Lung microvascular endothelial cell (primary cell): ENCODE results near the gene COL21A1. TPM values are rescaled to one million over a fixed set of nuclear protein-coding genes. Genes with fewer than 3 reads are reported as not detected.

ENCODE experiments used
- DNase-seq, 2 donors: peaks; one replicate each; pipeline versions ENCODE4 v3.0.0 to v3.0.0-alpha.2; 2010; ENCODE audit warnings: low read depth in 2 of 2
- total RNA-seq: library from RNA; depleted of rRNA; stranded (reverse); fragments of >200 nt; gene quantifications from 2 replicates; pipeline ENCODE4 v1.2.1, GENCODE V29; 2014

COL21A1 gene
- total RNA-seq, 1 donor from 2014 or later: 0.79 TPM

GRCh38 chr6:56109149-56109548, 138.2 kb downstream of the COL21A1 start:
- no peak for DNase-seq

- DNase-seq: no peak
These were observed 141.1 kb downstream of the COL21A1 start for GRCh38 chr6:56106231-56106630.

GRCh38 chr6:56104591-56104990, 142.8 kb downstream of the COL21A1 start:
- DNase-seq: no peak

GRCh38 chr6:56102216-56102615, 145.2 kb downstream of the COL21A1 start:
- DNase-seq: no peak

- DNase-seq: peak in 1 of 2 donors; percentile 74
These were observed 146.2 kb downstream of the COL21A1 start for GRCh38 chr6:56101141-56101553.

GRCh38 chr6:56096946-56097621, 150.3 kb downstream of the COL21A1 start:
- DNase-seq: peak in 1 of 2 donors; percentile 56

- no peak for DNase-seq
These were observed 150.8 kb downstream of the COL21A1 start for GRCh38 chr6:56096541-56096940.

- no peak for DNase-seq
These were observed 153.6 kb downstream of the COL21A1 start for GRCh38 chr6:56093776-56094175.

- peak in 1 of 2 donors; percentile 78 for DNase-seq
These were observed 156.1 kb downstream of the COL21A1 start for GRCh38 chr6:56091159-56091869.

- DNase-seq: no peak
These were observed 158.7 kb downstream of the COL21A1 start for GRCh38 chr6:56088641-56089040.

- DNase-seq: peak; percentile 3 to 65
These were observed 160.0 kb downstream of the COL21A1 start for GRCh38 chr6:56087421-56087820.

- DNase-seq: no peak
These were observed 167.4 kb downstream of the COL21A1 start for GRCh38 chr6:56079751-56080540.

GRCh38 chr6:56076033-56076432, 171.3 kb downstream of the COL21A1 start:
- peak in 1 of 2 donors; percentile 8 for DNase-seq

GRCh38 chr6:56073761-56074160, 173.6 kb downstream of the COL21A1 start:
- no peak for DNase-seq

- peak in 1 of 2 donors; percentile 13 for DNase-seq
These were observed 174.1 kb downstream of the COL21A1 start for GRCh38 chr6:56073315-56073714.

GRCh38 chr6:56072856-56073255, 174.5 kb downstream of the COL21A1 start:
- peak; percentile 3 to 68 for DNase-seq

- DNase-seq: no peak
These were observed 182.0 kb downstream of the COL21A1 start for GRCh38 chr6:56065408-56065807.

- no peak for DNase-seq
These were observed 184.5 kb downstream of the COL21A1 start for GRCh38 chr6:56062836-56063235.

GRCh38 chr6:56058636-56059035, 188.7 kb downstream of the COL21A1 start:
- no peak for DNase-seq

GRCh38 chr6:56055081-56055704, 192.2 kb downstream of the COL21A1 start:
- no peak for DNase-seq

GRCh38 chr6:56051202-56051598, 196.2 kb downstream of the COL21A1 start:
- DNase-seq: no peak
